SK-N-SH treated with all-trans-retinoic acid at 6 μM for 48 hours (cell line): Measurements from ENCODE around the gene NUP133.

Source experiments
- ATAC-seq: fragments of 200-7000 bp; cut with Tn5 transposase; 3 replicates; pipeline ENCODE4 v1.9.1; 2020; ENCODE audit warnings: mild to moderate bottlenecking, moderate library complexity
- ARNTL ChIP-seq: fragments of 450-650 bp; formaldehyde crosslinking; IDR thresholded peaks from 2 replicates; pipeline ENCODE4 v1.5.0; 2020; ENCODE audit warnings: low read depth, mild to moderate bottlenecking, moderate library complexity, borderline replicate concordance
- BACH2 ChIP-seq: fragments of 250-450 bp; sonication (Bioruptor Pico); IDR thresholded peaks from 2 replicates; pipeline ENCODE4 v1.9.0; 2021; ENCODE audit warnings: mild to moderate bottlenecking, borderline replicate concordance
- ESRRG ChIP-seq: fragments of 250-450 bp; sonication (Bioruptor Pico); IDR thresholded peaks from 2 replicates; pipeline ENCODE4 v1.6.1; 2021; ENCODE audit warnings: mild to moderate bottlenecking
- GLIS3 ChIP-seq: fragments of 250-450 bp; sonication (Bioruptor Pico); IDR thresholded peaks from 2 replicates; pipeline ENCODE4 v1.5.0; 2020; ENCODE audit warnings: mild to moderate bottlenecking, moderate library complexity
- ISL1 ChIP-seq: fragments of 250-450 bp; sonication (Bioruptor Pico); IDR thresholded peaks from 2 replicates; pipeline ENCODE4 v2.1.2; 2022; ENCODE audit warnings: mild to moderate bottlenecking, moderate library complexity
- OSR1 ChIP-seq: fragments of 250-450 bp; sonication (Bioruptor Pico); IDR thresholded peaks from 2 replicates; pipeline ENCODE4 v1.8.0; 2022; ENCODE audit warnings: moderate library complexity, mild to moderate bottlenecking, inconsistent platforms
- PPARA ChIP-seq: fragments of 250-450 bp; sonication (Bioruptor Pico); IDR thresholded peaks from 2 replicates; pipeline ENCODE4 v1.5.0; 2020; ENCODE audit warnings: mild to moderate bottlenecking, borderline replicate concordance
- RARB ChIP-seq: fragments of 250-450 bp; sonication (Bioruptor Pico); IDR thresholded peaks from 2 replicates; pipeline ENCODE4 v1.8.0; 2021; ENCODE audit warnings: mild to moderate bottlenecking, moderate library complexity
- SNAI2 ChIP-seq: fragments of 250-450 bp; sonication (Bioruptor Pico); IDR thresholded peaks from 2 replicates; pipeline ENCODE4 v1.5.0; 2020; ENCODE audit warnings: mild to moderate bottlenecking, moderate library complexity
- TCF4 ChIP-seq: fragments of 250-450 bp; sonication (Bioruptor Pico); IDR thresholded peaks from 2 replicates; pipeline ENCODE4 v1.8.0; 2021; ENCODE audit warnings: mild to moderate bottlenecking, moderate library complexity, borderline replicate concordance
- TOX ChIP-seq: fragments of 250-450 bp; sonication (Bioruptor Pico); IDR thresholded peaks from 2 replicates; pipeline ENCODE4 v1.8.0; 2021; ENCODE audit warnings: mild to moderate bottlenecking, moderate library complexity, borderline replicate concordance
- ZC3H10 ChIP-seq: fragments of 250-450 bp; sonication (Bioruptor Pico); IDR thresholded peaks from 2 replicates; pipeline ENCODE4 v1.5.1; 2021; ENCODE audit warnings: mild to moderate bottlenecking, moderate library complexity
- ZFP3 ChIP-seq: fragments of 250-450 bp; sonication (Bioruptor Pico); IDR thresholded peaks from 2 replicates; pipeline ENCODE4 v1.5.0; 2020; ENCODE audit warnings: mild to moderate bottlenecking, moderate library complexity
- ZFP30 ChIP-seq: fragments of 450-650 bp; formaldehyde crosslinking; IDR thresholded peaks from 2 replicates; pipeline ENCODE4 v1.5.0; 2022; ENCODE audit warnings: mild to moderate bottlenecking, moderate library complexity
- ZNF565 ChIP-seq: fragments of 450-650 bp; formaldehyde crosslinking; conservative IDR thresholded peaks from 2 replicates; pipeline ENCODE4 v1.5.0; 2020; ENCODE audit warnings: low read depth, mild to moderate bottlenecking, moderate library complexity
- ZNF8 ChIP-seq: fragments of 450-650 bp; formaldehyde crosslinking; IDR thresholded peaks from 2 replicates; pipeline ENCODE4 v1.5.0; 2020; ENCODE audit warnings: mild to moderate bottlenecking, moderate library complexity
- TF ChIP-seq, protein P1 (sequence below): fragments of 250-450 bp; sonication (Bioruptor Pico); IDR thresholded peaks from 2 replicates; pipeline ENCODE4 v1.5.1; 2020; ENCODE audit warnings: low read depth, mild to moderate bottlenecking, moderate library complexity
- TF ChIP-seq, protein P2 (sequence below): fragments of 250-450 bp; sonication (Bioruptor Pico); IDR thresholded peaks from 2 replicates; pipeline ENCODE4 v1.8.0; 2021; ENCODE audit warnings: low read depth, mild to moderate bottlenecking, moderate library complexity, borderline replicate concordance
- TF ChIP-seq, protein P3 (sequence below): fragments of 250-450 bp; sonication (Bioruptor Pico); IDR thresholded peaks from 2 replicates; pipeline ENCODE4 v1.5.0; 2020; ENCODE audit warnings: mild to moderate bottlenecking, moderate library complexity
- TF ChIP-seq, protein P4 (sequence below): fragments of 250-450 bp; sonication (Bioruptor Pico); IDR thresholded peaks from 2 replicates; pipeline ENCODE4 v1.8.0; 2020; ENCODE audit warnings: mild to moderate bottlenecking, moderate library complexity, borderline replicate concordance

Gene NUP133

DNA sequence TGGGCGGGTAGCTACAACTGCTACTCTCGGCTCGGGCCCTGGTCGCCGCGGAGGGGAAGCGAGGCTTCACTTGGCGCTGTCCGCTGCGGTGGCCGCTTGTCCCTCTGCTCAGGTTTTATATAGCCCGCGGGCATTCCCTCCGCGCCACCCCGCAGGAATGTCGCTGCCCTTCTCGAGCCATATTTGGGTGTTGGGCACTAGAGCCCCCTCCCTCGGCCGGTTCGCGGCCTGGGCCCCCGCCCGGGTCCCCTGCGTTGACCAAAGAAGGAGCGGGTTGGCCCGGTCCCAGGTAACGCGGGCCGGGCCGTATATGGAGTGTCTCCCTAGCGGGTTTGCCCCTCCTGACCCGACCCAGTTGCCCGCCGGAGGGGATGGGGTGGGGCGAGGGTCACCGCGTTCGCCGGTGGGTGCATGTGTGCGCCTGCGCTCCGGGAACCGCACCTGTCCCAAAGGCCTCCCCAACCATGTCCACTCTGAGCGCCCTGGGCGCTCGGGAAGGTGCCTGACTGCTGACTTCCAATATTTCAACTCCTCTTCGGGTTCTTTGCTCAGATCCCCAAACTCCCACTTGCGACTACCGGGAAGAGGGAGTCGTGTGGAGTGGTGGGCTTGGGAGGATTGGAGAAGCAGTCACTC is 74.0 kb downstream of the NUP133 start, which contains the start of gene ACTA1:
Gene ACTA1, minus strand, starts transcription at position 90 of the 636 bp plus-strand sequence. CDS start 979 bp downstream, outside the sequence.
- ATAC-seq: no peak
- TF ChIP-seq ESRRG (CRISPR knock-in tag) (no peak), ZFP30 (no peak), BACH2 (no peak)
- TF ChIP-seq, protein P1, sequence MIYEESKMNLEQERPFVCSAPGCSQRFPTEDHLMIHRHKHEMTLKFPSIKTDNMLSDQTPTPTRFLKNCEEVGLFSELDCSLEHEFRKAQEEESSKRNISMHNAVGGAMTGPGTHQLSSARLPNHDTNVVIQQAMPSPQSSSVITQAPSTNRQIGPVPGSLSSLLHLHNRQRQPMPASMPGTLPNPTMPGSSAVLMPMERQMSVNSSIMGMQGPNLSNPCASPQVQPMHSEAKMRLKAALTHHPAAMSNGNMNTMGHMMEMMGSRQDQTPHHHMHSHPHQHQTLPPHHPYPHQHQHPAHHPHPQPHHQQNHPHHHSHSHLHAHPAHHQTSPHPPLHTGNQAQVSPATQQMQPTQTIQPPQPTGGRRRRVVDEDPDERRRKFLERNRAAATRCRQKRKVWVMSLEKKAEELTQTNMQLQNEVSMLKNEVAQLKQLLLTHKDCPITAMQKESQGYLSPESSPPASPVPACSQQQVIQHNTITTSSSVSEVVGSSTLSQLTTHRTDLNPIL (CRISPR knock-in tag): no peak
- TF ChIP-seq, protein P2, sequence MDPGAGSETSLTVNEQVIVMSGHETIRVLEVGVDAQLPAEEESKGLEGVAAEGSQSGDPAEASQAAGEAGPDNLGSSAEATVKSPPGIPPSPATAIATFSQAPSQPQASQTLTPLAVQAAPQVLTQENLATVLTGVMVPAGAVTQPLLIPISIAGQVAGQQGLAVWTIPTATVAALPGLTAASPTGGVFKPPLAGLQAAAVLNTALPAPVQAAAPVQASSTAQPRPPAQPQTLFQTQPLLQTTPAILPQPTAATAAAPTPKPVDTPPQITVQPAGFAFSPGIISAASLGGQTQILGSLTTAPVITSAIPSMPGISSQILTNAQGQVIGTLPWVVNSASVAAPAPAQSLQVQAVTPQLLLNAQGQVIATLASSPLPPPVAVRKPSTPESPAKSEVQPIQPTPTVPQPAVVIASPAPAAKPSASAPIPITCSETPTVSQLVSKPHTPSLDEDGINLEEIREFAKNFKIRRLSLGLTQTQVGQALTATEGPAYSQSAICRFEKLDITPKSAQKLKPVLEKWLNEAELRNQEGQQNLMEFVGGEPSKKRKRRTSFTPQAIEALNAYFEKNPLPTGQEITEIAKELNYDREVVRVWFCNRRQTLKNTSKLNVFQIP: no peak

DNA sequence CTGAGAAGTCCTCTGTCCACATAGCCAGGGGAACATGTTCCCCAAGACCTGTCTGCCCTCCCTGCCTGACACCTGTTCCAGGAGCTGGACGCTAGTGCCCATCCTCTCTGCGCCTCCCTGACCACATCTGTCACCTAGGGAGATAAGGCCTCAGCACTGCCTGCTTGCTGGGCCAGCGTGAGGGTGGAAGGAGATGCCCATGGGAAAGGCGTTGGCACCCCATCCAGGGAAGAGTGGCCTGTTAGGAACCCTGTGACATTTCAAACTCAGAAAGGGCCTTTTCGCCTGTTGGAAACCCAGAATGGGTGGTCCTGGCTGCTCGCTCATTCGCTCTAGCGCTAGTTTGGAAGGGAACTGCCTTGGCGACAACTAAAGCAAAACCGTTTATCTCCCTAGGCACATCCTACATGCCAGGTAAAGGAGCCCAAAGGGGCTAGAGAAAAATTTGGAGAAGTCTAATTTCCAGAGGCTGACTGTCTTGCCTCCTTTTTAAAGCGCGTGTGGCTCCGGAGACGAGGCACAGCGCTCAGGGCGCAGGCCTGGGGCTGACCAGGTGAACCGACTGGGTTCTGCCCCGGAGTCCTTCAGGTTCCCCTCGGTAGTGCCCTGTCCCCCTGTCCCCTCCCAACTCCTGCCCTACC is 74.7 kb downstream of the NUP133 start:
- no peak for ATAC-seq
- TF ChIP-seq, protein P3, sequence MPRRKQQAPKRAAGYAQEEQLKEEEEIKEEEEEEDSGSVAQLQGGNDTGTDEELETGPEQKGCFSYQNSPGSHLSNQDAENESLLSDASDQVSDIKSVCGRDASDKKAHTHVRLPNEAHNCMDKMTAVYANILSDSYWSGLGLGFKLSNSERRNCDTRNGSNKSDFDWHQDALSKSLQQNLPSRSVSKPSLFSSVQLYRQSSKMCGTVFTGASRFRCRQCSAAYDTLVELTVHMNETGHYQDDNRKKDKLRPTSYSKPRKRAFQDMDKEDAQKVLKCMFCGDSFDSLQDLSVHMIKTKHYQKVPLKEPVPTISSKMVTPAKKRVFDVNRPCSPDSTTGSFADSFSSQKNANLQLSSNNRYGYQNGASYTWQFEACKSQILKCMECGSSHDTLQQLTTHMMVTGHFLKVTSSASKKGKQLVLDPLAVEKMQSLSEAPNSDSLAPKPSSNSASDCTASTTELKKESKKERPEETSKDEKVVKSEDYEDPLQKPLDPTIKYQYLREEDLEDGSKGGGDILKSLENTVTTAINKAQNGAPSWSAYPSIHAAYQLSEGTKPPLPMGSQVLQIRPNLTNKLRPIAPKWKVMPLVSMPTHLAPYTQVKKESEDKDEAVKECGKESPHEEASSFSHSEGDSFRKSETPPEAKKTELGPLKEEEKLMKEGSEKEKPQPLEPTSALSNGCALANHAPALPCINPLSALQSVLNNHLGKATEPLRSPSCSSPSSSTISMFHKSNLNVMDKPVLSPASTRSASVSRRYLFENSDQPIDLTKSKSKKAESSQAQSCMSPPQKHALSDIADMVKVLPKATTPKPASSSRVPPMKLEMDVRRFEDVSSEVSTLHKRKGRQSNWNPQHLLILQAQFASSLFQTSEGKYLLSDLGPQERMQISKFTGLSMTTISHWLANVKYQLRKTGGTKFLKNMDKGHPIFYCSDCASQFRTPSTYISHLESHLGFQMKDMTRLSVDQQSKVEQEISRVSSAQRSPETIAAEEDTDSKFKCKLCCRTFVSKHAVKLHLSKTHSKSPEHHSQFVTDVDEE: no peak
- no peak for TF ChIP-seq OSR1
- TF ChIP-seq BACH2: no peak
- no peak for TF ChIP-seq ISL1 (CRISPR knock-in tag)
- no peak for TF ChIP-seq GLIS3
- no peak for TF ChIP-seq SNAI2 (CRISPR knock-in tag)
- TF ChIP-seq ZNF8: no peak
- TF ChIP-seq, protein P4, sequence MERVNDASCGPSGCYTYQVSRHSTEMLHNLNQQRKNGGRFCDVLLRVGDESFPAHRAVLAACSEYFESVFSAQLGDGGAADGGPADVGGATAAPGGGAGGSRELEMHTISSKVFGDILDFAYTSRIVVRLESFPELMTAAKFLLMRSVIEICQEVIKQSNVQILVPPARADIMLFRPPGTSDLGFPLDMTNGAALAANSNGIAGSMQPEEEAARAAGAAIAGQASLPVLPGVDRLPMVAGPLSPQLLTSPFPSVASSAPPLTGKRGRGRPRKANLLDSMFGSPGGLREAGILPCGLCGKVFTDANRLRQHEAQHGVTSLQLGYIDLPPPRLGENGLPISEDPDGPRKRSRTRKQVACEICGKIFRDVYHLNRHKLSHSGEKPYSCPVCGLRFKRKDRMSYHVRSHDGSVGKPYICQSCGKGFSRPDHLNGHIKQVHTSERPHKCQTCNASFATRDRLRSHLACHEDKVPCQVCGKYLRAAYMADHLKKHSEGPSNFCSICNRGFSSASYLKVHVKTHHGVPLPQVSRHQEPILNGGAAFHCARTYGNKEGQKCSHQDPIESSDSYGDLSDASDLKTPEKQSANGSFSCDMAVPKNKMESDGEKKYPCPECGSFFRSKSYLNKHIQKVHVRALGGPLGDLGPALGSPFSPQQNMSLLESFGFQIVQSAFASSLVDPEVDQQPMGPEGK (CRISPR knock-in tag): no peak
- TF ChIP-seq ARNTL (CRISPR knock-in tag): no peak
- TF ChIP-seq ZFP30: no peak
- no peak for TF ChIP-seq RARB (CRISPR knock-in tag)
- TF ChIP-seq ZFP3: no peak
- TF ChIP-seq, all 23 proteins: peak for 0

DNA sequence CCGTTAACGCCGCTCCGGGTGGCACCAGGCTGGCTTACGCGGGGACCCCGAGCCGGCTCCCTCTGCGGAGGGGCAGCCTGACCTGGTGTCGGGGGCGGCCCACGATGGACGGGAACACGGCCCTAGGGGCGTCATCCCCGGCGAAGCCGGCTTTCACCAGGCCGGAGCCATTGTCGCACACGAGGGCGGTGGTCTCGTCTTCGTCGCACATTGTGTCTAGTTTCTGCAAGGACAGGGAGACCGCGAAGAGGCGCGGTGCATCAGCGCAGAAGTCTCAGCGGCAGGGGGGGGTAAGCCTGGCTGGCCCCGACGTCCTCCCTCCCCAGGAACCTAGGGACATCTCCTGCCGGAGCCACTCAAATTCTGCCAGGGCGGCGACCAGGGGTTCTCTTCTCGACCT is 75.2 kb downstream of the NUP133 start:
- no peak for ATAC-seq

More for the DNA sequence above, 75.2 kb downstream of the NUP133 start:
- no peak for TF ChIP-seq ISL1 (CRISPR knock-in tag)
- no peak for TF ChIP-seq SNAI2 (CRISPR knock-in tag)
- TF ChIP-seq, protein P1 (CRISPR knock-in tag): no peak
- TF ChIP-seq TOX (CRISPR knock-in tag): no peak
- TF ChIP-seq ARNTL (CRISPR knock-in tag): no peak
- TF ChIP-seq ZFP3: no peak
- no peak for TF ChIP-seq OSR1
- TF ChIP-seq ZNF565 (CRISPR knock-in tag): no peak
- TF ChIP-seq ESRRG (CRISPR knock-in tag): no peak
- TF ChIP-seq ZC3H10 (CRISPR knock-in tag): no peak
- TF ChIP-seq PPARA: no peak
- TF ChIP-seq, protein P2: no peak
- no peak for TF ChIP-seq BACH2
- TF ChIP-seq GLIS3: no peak
- TF ChIP-seq, protein P4 (CRISPR knock-in tag): no peak
- TF ChIP-seq RARB (CRISPR knock-in tag): no peak
- TF ChIP-seq TCF4 (CRISPR knock-in tag): no peak
- TF ChIP-seq ZNF8: no peak
- TF ChIP-seq, all 23 proteins: peak for 0
